ENCODE measurements around the gene PDE8A. TPM values are rescaled to one million over a fixed set of nuclear protein-coding genes. Genes with fewer than 3 reads are reported as not detected.

Gene PDE8A
- total and polyA plus RNA-seq, 12 donors, result 10.9 to 46.7 (median 17.4) TPM

DNA sequence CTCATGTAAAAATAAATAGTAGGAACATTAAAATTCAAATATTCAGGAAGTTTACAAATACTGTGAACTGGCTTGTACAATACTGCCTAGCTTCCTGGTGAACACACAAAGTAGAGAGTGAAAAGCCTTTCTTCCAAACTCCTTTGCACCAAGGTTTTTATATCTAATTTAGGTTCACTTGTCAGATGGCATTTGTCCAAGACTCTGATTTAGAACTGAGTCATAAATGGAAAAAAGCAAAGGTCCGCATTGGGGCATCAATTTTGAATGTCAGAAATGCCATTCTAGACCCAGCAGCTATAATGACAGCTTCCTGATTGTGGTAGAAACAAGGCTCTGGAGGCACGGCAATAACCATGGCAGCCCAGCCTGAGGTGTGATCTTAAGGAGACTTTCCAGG is 160.7 kb downstream of the PDE8A start:
- Histone ChIP-seq H3K4me1 (peaks cover 0 to 8% (median 0%) of the 10 kb centered on the region in 9 donors), H3K27me3 (no peaks in the 10 kb centered on the region), H3K9me3 (no peaks in the 10 kb centered on the region), H3K4me3 (no peak overlapping the region), H3K36me3 (peaks cover 0 to 45% (median 17%) of the 10 kb centered on the region in 9 donors), H3K27ac (no peak overlapping the region)
- 54 to 62% methylated on average over 2 of the region's 2 CpGs for WGBS, 2 donors
- DNase-seq (no peak), ATAC-seq (no peak)
- TF ChIP-seq, protein P1, sequence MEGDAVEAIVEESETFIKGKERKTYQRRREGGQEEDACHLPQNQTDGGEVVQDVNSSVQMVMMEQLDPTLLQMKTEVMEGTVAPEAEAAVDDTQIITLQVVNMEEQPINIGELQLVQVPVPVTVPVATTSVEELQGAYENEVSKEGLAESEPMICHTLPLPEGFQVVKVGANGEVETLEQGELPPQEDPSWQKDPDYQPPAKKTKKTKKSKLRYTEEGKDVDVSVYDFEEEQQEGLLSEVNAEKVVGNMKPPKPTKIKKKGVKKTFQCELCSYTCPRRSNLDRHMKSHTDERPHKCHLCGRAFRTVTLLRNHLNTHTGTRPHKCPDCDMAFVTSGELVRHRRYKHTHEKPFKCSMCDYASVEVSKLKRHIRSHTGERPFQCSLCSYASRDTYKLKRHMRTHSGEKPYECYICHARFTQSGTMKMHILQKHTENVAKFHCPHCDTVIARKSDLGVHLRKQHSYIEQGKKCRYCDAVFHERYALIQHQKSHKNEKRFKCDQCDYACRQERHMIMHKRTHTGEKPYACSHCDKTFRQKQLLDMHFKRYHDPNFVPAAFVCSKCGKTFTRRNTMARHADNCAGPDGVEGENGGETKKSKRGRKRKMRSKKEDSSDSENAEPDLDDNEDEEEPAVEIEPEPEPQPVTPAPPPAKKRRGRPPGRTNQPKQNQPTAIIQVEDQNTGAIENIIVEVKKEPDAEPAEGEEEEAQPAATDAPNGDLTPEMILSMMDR (IDR thresholded peaks at IDR 0.05), result no peak
- intact Hi-C loops (cut with DNase I), result no loop called here

DNA sequence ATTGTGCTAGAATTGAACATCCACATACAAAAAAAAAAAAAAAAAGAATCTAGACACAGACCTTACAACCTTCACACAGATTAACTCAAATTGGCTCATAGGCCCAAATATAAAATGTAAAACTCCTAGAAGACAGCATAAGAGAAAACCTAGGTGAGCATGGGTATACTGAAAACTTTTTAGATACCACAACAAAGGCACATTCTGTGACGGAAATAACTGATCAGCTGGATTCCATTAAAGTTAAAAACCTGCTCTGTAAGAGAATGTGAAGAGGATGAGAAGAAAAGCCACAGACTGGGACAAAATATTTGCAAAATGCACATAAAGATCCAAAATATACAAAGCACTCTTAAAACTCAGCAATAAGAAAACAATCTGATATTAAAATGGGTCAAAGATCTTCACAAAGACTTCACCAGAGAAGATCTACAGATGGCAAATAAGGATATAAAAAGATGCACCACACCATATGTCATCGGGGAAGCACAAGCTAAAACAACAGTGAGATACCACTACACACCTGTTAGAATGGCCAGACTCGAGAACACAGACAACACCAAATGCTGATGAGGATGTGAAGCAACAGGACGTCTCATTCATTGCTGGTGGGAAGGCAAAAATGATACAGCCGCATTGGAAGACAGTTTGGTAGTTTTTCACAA is 167.9 kb downstream of the PDE8A start:
- H3K36me3 ChIP-seq, result no peaks in the 10 kb centered on the region
- TF ChIP-seq, protein P1 (IDR thresholded peaks at IDR 0.05), result no peak
- H3K27ac ChIP-seq, result no peak overlapping the region
- intact Hi-C loops (cut with DNase I), result no loop called here
- H3K4me1 ChIP-seq, result no peaks in the 10 kb centered on the region
- 85 to 90% methylated on average over 5 of the region's 5 CpGs for WGBS, 2 donors
- no peak overlapping the region for H3K4me3 ChIP-seq
- H3K27me3 ChIP-seq, result no peaks in the 10 kb centered on the region
- no peaks in the 10 kb centered on the region for H3K9me3 ChIP-seq
- DNase-seq (no peak), ATAC-seq (no peak)

DNA sequence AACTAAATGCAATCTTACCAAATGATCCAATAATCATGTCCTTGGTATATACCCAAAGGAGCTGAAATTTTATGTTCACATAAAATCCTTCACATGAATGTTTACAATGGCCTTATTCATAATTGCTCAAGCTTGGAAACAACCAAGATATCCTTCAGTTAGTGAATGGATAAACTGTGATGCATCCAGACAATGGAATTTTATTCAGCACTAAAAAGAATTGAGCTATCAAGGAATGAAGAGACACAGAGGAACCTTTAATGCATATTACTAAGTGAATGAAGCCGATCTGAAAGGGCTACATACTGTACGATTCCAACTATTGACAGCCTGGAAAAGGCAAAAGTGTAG is 168.4 kb downstream of the PDE8A start:
- Histone ChIP-seq H3K4me3 (no peak overlapping the region), H3K36me3 (no peaks in the 10 kb centered on the region), H3K27me3 (no peaks in the 10 kb centered on the region), H3K9me3 (no peaks in the 10 kb centered on the region), H3K4me1 (no peaks in the 10 kb centered on the region), H3K27ac (no peak overlapping the region)
- intact Hi-C loops (cut with DNase I), result no loop called here
- TF ChIP-seq, protein P1 (IDR thresholded peaks at IDR 0.05), result no peak
- WGBS, 2 donors, result 82 to 83% methylated on average over 2 of the region's 2 CpGs
- ATAC-seq (no peak), DNase-seq (no peak)

DNA sequence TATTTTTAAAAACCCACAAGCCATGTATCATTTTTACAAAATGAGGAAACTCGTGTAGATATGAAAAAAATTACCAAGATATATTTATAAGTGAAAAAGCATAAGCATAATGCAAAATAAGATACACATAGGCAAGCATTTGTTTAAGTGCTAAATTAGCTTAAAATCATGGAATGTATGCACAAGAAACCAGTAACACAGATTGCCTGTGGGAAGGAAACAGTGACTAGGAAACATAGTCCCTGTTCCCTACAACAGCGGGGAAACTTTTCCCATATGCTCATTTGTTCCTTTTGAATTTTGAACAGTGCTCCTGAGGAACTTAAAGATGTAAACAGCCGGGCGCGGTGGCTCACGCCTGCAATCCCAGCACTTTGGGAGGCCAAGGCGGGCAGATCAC is 169.5 kb downstream of the PDE8A start:
- ATAC-seq, result no peak
- 94 to 97% methylated on average over 7 of the region's 7 CpGs for WGBS, 2 donors

More for the DNA sequence above, 169.5 kb downstream of the PDE8A start:
- Histone ChIP-seq H3K27me3 (no peaks in the 10 kb centered on the region), H3K4me1 (peaks cover 0 to 5% (median 0%) of the 10 kb centered on the region in 9 donors), H3K9me3 (no peaks in the 10 kb centered on the region), H3K4me3 (no peak overlapping the region), H3K36me3 (no peaks in the 10 kb centered on the region), H3K27ac (no peak overlapping the region)
- intact Hi-C loops (cut with DNase I), result no loop called here
- TF ChIP-seq, protein P1 (IDR thresholded peaks at IDR 0.05), result no peak
- no peak for DNase-seq

Data from heart right ventricle (tissue), 16 donors.